ENCODE results near the gene FBXL19.

GRCh38 chr16:30902029-30902972 is 21.1 kb upstream of the FBXL19 start:
- TF ChIP-seq, protein P1, sequence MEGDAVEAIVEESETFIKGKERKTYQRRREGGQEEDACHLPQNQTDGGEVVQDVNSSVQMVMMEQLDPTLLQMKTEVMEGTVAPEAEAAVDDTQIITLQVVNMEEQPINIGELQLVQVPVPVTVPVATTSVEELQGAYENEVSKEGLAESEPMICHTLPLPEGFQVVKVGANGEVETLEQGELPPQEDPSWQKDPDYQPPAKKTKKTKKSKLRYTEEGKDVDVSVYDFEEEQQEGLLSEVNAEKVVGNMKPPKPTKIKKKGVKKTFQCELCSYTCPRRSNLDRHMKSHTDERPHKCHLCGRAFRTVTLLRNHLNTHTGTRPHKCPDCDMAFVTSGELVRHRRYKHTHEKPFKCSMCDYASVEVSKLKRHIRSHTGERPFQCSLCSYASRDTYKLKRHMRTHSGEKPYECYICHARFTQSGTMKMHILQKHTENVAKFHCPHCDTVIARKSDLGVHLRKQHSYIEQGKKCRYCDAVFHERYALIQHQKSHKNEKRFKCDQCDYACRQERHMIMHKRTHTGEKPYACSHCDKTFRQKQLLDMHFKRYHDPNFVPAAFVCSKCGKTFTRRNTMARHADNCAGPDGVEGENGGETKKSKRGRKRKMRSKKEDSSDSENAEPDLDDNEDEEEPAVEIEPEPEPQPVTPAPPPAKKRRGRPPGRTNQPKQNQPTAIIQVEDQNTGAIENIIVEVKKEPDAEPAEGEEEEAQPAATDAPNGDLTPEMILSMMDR (optimal IDR thresholded peaks at IDR 0.05 in 1 of 3, IDR thresholded peaks at IDR 0.05 in 1 of 3, conservative IDR thresholded peaks at IDR 0.05 in 1 of 3; ENCODE audit: extremely low read depth in 1 of 3, insufficient read depth in 2 of 3, low read length in 3 of 3), result peak in 2 of 3 experiments; percentile 29 to 66
- TF ChIP-seq EZH2 (IDR thresholded peaks at IDR 0.05; ENCODE audit: low read length), result no peak
